ENCODE results near the gene SMYD4. TPM values are rescaled to one million over a fixed set of nuclear protein-coding genes. Genes with fewer than 3 reads are reported as not detected.

The SMYD4 gene
- total RNA-seq, 4 donors from 2014 or later, result 9.4 to 13.0 (median 10.0) TPM

DNA sequence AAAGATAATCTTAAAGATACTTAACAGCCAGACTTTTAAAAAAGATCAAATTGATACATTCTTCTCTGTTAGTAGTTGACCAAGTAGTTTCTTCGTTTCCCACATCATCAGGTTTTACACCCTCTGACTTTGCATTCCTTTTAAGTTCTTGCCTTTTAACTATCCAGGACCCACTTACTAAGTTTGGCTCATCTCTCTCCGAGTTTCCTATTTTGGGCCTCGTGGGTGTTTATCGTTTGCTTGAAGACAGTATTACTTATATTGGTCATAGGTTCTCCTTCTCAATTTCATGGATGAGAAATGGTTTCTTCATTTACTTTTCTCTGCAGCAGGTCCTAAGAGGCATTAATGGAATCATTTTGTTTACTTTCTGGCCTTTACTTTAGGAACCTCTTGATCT is 43.3 kb upstream of the SMYD4 start:
- WGBS, 2 donors, result 86 to 89% methylated on average over 4 of the region's 4 CpGs
- TF ChIP-seq POLR2A (IDR thresholded peaks at IDR 0.05), result no peak
- TF ChIP-seq, protein P1, sequence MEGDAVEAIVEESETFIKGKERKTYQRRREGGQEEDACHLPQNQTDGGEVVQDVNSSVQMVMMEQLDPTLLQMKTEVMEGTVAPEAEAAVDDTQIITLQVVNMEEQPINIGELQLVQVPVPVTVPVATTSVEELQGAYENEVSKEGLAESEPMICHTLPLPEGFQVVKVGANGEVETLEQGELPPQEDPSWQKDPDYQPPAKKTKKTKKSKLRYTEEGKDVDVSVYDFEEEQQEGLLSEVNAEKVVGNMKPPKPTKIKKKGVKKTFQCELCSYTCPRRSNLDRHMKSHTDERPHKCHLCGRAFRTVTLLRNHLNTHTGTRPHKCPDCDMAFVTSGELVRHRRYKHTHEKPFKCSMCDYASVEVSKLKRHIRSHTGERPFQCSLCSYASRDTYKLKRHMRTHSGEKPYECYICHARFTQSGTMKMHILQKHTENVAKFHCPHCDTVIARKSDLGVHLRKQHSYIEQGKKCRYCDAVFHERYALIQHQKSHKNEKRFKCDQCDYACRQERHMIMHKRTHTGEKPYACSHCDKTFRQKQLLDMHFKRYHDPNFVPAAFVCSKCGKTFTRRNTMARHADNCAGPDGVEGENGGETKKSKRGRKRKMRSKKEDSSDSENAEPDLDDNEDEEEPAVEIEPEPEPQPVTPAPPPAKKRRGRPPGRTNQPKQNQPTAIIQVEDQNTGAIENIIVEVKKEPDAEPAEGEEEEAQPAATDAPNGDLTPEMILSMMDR (IDR thresholded peaks at IDR 0.05), result no peak
- intact Hi-C loops (cut with DNase I; ENCODE audit: low total_unique reads), result loop anchor here (10.0 kb wide), 1 partner anchor 148 kb away; the partner anchor contains the start of gene WDR81
- no peak overlapping the region for H3K4me3 ChIP-seq (ENCODE audit: low read depth, poor library complexity, severe bottlenecking)
- DNase-seq (ENCODE audit: low spot score in 2 of 2), result no peak

- TF ChIP-seq POLR2A (IDR thresholded peaks at IDR 0.05), result no peak
- TF ChIP-seq, protein P1 (IDR thresholded peaks at IDR 0.05), result no peak
- WGBS, 2 donors, result 92 to 95% methylated on average over 12 of the region's 12 CpGs
- H3K4me3 ChIP-seq (ENCODE audit: low read depth, poor library complexity, severe bottlenecking), result no peak overlapping the region
- DNase-seq (ENCODE audit: low spot score in 2 of 2), result no peak
- intact Hi-C loops (cut with DNase I; ENCODE audit: low total_unique reads), result loop anchor here (10.0 kb wide), 1 partner anchor 147 kb away; the partner anchor contains the start of gene WDR81
Observed at GRCh38 chr17:1872254-1872653, 42.6 kb upstream of the SMYD4 start.

DNA sequence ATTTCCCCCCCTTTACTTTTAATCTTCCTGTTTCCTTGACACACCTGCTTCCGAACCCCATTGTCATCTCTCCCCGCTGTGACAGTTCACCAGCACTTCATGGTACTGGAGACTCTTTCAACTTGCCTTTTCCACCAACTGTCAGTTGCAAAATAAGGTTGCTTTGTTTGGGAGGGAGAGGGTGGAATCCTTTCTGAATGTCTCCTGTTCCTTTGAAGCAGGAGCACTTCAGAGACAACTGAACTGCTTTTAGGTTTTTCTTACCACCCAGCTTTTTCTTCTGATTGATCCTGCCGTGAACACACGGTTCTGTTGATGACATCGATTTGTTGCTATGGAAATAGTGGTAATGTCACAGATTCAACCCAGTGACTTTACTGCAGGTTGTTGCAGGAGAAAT is 42.1 kb upstream of the SMYD4 start:
- WGBS, 2 donors, result 69% methylated on average over 5 of the region's 5 CpGs
- no peak for DNase-seq (ENCODE audit: low spot score in 2 of 2)
- no peak overlapping the region for H3K4me3 ChIP-seq (ENCODE audit: low read depth, poor library complexity, severe bottlenecking)
- TF ChIP-seq, protein P1 (IDR thresholded peaks at IDR 0.05), result no peak
- no peak for TF ChIP-seq POLR2A (IDR thresholded peaks at IDR 0.05)
- intact Hi-C loops (cut with DNase I; ENCODE audit: low total_unique reads), result loop anchor here (10.0 kb wide), 1 partner anchor 147 kb away; the partner anchor contains the start of gene WDR81

GRCh38 chr17:1870592-1870991 is 40.9 kb upstream of the SMYD4 start:
- H3K4me3 ChIP-seq (ENCODE audit: low read depth, poor library complexity, severe bottlenecking), result no peak overlapping the region
- TF ChIP-seq POLR2A (IDR thresholded peaks at IDR 0.05), result no peak
- TF ChIP-seq, protein P1 (IDR thresholded peaks at IDR 0.05), result no peak
- no peak for DNase-seq (ENCODE audit: low spot score in 2 of 2)
- intact Hi-C loops (cut with DNase I; ENCODE audit: low total_unique reads), result loop anchor here (10.0 kb wide), 1 partner anchor 146 kb away; the partner anchor contains the start of gene WDR81
- WGBS, 2 donors, result 78 to 84% methylated on average over 3 of the region's 3 CpGs

DNA sequence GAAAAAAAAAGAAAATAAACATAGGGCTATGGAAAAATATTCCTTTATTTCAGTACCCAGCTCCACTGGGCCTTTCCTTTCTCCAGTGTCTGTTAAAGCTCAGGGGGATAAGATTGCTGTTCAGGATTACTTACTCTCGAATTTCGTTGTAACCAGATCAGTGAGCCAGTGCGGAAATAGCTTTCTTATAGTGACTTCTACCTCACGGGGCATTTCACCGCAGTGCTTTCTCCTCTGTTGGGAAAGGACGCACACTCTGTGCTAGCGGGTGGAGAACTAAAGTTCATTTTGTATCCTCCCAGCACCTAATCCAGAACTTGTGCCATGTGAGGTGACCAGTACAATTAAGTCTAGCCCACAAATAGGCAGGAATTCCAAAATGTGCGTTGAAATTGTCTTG is 38.4 kb upstream of the SMYD4 start:
- no peak for TF ChIP-seq POLR2A (IDR thresholded peaks at IDR 0.05)
- H3K4me3 ChIP-seq (ENCODE audit: low read depth, poor library complexity, severe bottlenecking), result no peak overlapping the region
- 87 to 94% methylated on average over 8 of the region's 8 CpGs for WGBS, 2 donors
- DNase-seq (ENCODE audit: low spot score in 2 of 2), result no peak
- intact Hi-C loops (cut with DNase I; ENCODE audit: low total_unique reads), result no loop called here

DNA sequence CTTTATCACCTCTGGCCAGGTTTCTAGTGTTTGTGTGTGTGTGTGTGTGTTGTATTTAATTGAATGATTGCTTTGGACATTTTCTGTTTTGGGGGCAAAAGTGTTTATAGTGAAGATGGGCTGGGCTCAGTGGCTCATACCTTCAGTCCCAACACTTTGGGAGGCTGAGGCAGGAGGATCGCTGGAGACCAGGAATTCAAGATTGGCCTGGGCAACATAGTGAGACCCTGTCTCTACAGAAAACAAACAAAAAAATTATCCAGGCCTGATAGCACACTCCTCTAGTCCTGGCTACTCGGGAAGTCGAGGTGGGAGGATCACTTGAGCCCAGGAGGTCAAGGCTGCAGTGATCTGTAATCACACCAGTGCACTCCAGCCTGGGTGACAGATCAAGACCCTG is 37.6 kb upstream of the SMYD4 start:
- no peak overlapping the region for H3K4me3 ChIP-seq (ENCODE audit: low read depth, poor library complexity, severe bottlenecking)
- TF ChIP-seq, protein P1 (IDR thresholded peaks at IDR 0.05), result no peak
- no peak for TF ChIP-seq POLR2A (IDR thresholded peaks at IDR 0.05)
- intact Hi-C loops (cut with DNase I; ENCODE audit: low total_unique reads), result no loop called here
- DNase-seq (ENCODE audit: low spot score in 2 of 2), result peak in 1 of 2 donors; percentile 50
- WGBS, 2 donors, result 91 to 93% methylated on average over 3 of the region's 3 CpGs
